Stimulated activated naive CD8-positive, alpha-beta T cell treated with anti-CD3 and anti-CD28 coated beads, Interleukin-15, Interleukin-2, amounts not matched to agents 100 U/mL and 50 U/mL, for 24 hours (primary cell): ENCODE results near the gene THAP3.

Source experiments
- ATAC-seq: fragments of 150-1000 bp; cut with Tn5 transposase; one replicate; pipeline ENCODE4 v1.10.0; 2021
- DNase-seq: peaks from one replicate; pipeline ENCODE4 v3.0.0; 2021

THAP3 gene

DNA sequence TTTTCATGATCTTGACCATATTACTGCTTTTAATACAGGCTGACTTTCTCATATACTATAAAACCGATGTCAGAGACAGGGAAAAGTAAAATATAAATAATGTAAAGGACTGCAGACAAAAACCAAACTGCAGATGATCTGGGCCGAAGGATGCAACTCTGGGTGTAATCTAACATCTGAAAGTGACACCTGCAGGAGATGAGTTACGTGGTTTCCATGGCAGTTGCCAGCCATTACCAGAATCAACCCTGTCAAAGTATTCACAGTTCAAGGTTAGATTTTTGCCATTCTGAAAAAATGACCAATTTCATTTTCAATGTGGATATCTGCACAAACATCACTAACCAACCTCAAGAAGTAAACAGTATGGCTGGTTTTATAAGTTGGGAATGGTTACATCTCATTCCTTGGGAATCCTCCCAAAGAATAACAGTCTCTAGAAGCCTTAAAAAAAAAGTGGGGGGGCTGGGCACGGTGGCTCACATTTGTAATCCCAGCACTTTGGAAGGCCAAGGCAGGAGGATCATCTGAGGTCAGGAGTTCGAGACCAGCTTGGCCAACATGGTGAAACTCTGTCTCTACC is 49.2 kb downstream of the THAP3 start:
- ATAC-seq (no peak), DNase-seq (no peak)

DNA sequence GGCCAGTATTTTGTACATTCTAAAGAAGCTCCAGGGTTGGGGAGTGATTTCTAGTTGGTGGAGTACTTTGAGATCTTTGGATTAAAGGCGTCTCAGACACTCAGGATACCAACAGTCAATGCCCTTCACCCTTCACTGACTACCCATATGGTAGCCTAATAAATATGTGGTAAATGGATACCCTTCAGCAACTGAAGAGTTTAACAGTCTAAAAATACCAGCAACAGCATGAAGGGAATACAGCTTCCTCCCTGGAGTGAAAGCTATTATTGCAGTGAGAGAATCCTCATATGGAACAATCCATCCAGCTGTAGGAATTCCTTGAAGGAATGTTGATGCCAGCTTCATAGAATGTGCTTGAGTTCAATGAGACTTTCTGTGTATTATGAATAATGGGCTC is 50.1 kb downstream of the THAP3 start:
- DNase-seq (no peak), ATAC-seq (no peak)

DNA sequence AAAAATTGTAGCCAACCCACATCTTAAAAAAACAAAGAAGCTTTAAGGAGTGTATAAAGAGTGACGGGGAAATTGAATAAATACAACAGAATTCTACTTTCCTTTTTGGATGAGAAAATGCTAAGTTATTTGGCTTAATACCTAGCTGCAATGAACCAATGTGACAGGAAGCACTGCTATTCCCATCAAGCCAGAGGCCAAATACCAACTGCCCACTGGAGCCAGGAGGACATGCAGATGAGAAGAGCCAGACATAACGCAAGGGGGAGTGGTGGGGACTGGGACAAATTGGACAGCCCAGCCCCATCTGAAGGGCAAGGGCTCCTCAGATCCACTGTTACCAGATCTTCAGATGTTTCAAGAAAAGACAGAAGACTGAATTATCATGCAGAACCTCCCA is 51.3 kb downstream of the THAP3 start:
- no peak for ATAC-seq

More for the DNA sequence above, 51.3 kb downstream of the THAP3 start:
- DNase-seq, result no peak
